Muscle layer of colon (tissue), 2 donors: Measurements from ENCODE around the gene ANKRD40.

Source experiments
- H3K27ac ChIP-seq: one replicate; pipeline ENCODE4 v1.7.0; 2013; ENCODE audit warnings: low read depth, mild to moderate bottlenecking, low read length, moderate library complexity
- H3K27me3 ChIP-seq, 2 donors: one replicate each; pipeline ENCODE4 v1.7.0; 2013; ENCODE audit warnings: low read length in 2 of 2, mild to moderate bottlenecking in 2 of 2; ENCODE audit not compliant: insufficient read depth in 2 of 2, control insufficient read depth in 1 of 2
- H3K36me3 ChIP-seq: one replicate; pipeline ENCODE4 v1.7.0; 2013; ENCODE audit warnings: mild to moderate bottlenecking, low read length; ENCODE audit not compliant: insufficient read depth
- H3K4me1 ChIP-seq: one replicate; pipeline ENCODE4 v1.7.0; 2013; ENCODE audit warnings: mild to moderate bottlenecking, low read length; ENCODE audit not compliant: insufficient read depth
- H3K4me3 ChIP-seq, 2 donors: one replicate each; pipeline ENCODE4 v1.7.0; 2013; ENCODE audit warnings: low read length in 2 of 2, low read depth in 1 of 2, mild to moderate bottlenecking in 1 of 2, moderate library complexity in 1 of 2
- H3K9ac ChIP-seq: one replicate; pipeline ENCODE4 v1.7.0; 2013; ENCODE audit warnings: low read length
- H3K9me3 ChIP-seq: one replicate; pipeline ENCODE4 v1.7.0; 2013; ENCODE audit warnings: mild to moderate bottlenecking, low read length
- donor health status: abdominal sarcoma.
- donor health status: Adenocarcinoma of cecum.

ANKRD40 gene

DNA sequence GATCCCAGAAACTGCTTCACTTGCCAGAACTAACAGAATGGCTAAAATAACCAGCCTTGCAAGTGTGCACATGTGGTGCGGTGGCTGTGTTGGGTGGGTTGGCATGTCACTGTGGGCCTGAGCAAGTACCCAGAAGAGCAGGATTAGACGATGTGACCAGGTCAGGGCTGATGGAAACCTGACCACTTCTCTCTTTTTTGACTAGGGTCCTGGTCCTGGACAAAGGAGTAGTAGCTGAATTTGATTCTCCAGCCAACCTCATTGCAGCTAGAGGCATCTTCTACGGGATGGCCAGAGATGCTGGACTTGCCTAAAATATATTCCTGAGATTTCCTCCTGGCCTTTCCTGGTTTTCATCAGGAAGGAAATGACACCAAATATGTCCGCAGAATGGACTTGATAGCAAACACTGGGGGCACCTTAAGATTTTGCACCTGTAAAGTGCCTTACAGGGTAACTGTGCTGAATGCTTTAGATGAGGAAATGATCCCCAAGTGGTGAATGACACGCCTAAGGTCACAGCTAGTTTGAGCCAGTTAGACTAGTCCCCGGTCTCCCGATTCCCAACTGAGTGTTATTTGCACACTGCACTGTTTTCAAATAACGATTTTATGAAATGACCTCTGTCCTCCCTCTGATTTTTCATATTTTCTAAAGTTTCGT is 16.7 kb downstream of the ANKRD40 start:
- H3K9ac ChIP-seq: no peak overlapping the region
- H3K4me3 ChIP-seq: no peak overlapping the region
- H3K4me1 ChIP-seq: peaks cover 55% of the 10 kb centered on the region
- H3K27me3 ChIP-seq: no peaks in the 10 kb centered on the region
- H3K36me3 ChIP-seq: peaks cover 36% of the 10 kb centered on the region
- H3K9me3 ChIP-seq: no peaks in the 10 kb centered on the region
- H3K27ac ChIP-seq: no peak overlapping the region

DNA sequence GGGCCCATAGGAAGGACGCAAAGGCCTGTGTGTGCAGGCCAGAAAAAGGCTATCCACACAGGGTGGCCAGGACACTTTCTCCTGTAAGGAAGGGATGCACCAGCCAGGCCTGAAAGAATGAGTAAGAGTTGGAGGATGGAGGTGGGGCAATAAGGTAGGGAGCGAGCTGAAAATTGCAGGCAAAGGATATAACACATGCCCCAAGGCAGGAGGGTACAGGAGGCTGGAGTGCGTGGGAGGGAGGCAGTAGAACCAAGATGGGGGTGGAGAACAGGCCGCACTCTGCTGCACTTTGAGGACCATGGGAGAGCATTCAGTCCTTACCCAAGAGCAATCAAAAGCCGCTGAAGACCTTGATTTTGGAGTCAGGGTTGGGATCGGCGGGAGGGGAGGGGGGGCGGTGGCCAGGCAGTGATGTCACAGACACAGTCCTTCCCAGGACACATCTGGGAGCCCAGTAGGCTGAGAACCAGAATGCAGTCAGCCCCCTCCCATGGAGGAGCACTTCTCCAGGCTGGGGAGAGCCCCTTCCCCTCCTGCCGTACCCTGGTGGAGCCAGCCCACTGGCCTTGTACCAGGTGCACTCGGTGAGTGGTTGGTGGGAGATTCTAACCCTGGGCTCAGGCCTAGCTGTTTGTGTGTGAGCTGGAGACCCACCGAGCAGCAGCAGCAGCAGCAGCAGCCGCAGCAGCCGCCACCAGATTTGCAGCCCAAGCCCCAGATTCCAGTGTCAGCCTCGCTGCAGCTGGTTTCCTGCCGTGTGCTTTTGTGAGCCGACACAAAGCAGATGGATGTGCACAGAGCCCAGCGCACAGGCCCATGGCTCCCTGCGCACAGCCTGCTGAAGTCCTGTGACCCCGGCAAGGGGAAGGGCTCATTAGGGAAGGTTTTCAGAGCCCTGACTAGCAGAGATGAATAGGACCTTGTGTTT is 17.5 kb downstream of the ANKRD40 start:
- Histone ChIP-seq H3K36me3 (peaks cover 28% of the 10 kb centered on the region), H3K4me1 (peaks cover 55% of the 10 kb centered on the region), H3K27ac (no peak overlapping the region), H3K9me3 (no peaks in the 10 kb centered on the region), H3K4me3 (no peak overlapping the region), H3K27me3 (no peaks in the 10 kb centered on the region), H3K9ac (no peak overlapping the region)

DNA sequence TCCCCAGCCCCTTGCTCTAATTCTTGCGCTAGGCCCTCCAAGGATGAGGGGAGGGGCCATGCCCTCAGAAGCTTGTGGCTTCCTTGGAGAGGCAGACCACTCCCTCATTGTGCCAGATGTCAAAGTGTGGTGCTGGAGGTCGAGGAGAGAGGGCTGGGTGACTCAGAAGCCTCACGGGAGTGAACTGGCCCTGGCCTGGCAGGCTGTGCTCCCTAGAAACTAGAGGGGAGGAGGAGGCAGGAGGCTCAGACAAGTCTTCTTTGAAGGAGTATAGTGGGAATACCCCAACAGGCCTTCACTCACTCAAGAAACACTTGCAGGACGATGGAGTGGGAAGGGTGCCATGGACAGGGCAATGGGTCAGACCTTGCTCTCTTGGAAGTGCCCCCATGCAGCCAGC is 18.5 kb downstream of the ANKRD40 start:
- no peaks in the 10 kb centered on the region for H3K27me3 ChIP-seq
- H3K4me1 ChIP-seq: peaks cover 47% of the 10 kb centered on the region
- no peak overlapping the region for H3K9ac ChIP-seq
- H3K36me3 ChIP-seq: peaks cover 21% of the 10 kb centered on the region
- no peak overlapping the region for H3K4me3 ChIP-seq
- no peak overlapping the region for H3K27ac ChIP-seq
- no peaks in the 10 kb centered on the region for H3K9me3 ChIP-seq

DNA sequence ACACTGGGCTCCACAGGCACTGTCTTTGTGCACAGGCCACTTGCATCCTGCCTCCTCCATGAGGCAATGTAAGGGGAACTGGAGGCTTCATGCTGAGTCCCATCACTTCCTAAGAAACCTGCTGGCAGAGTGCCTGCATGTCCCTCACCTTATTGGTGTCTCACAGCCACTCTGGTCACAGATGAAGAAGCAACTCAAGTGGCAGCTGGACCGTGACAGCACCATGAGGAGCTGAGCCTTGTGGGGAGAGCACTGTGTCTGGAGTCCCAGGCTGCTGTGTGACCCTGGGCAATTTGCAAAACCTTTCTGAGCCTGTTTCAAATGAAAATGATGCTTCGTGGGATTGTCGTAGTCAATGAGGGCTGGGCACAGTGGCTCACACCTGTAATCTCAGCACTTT is 19.5 kb downstream of the ANKRD40 start:
- no peak overlapping the region for H3K9ac ChIP-seq
- no peak overlapping the region for H3K27ac ChIP-seq
- peaks cover 39% of the 10 kb centered on the region for H3K4me1 ChIP-seq

DNA sequence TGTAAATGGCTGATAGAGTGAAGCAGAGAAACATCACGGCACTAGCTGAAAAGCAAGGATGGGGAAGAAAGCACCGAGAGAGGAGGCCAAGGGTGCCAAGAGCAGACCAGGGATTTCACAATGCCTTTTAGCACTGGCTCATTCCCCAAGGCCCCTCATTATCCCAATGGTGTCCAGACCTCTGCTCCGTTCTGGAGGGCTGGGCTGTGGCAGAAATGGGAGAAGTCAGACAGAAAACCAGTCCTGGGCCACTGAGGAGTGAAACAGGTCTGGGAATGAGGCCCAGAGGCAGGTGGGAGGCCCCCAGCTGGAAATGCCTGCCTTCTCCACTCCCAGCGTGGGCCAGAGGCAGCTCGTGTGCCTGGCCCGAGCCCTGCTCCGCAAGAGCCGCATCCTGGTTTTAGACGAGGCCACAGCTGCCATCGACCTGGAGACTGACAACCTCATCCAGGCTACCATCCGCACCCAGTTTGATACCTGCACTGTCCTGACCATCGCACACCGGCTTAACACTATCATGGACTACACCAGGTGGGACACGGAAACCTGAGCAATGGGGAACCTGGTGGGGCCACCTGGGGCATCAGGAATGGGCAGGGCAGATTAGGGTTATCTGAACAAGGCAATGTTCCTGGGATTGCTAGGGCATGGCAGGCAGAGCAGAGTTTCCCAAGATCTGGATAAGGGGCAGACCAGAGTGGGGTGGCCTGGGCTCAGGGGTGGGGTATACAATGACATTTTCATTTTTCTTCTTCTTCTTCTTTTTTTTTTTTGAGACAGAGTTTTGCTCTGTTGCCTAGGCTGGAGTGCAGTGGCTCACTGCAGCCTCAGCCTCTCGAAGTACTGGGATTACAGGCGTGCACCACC is 20.3 kb downstream of the ANKRD40 start:
- Histone ChIP-seq H3K4me3 (no peak overlapping the region), H3K9me3 (no peaks in the 10 kb centered on the region), H3K27me3 (no peaks in the 10 kb centered on the region), H3K36me3 (peaks cover 9% of the 10 kb centered on the region), H3K9ac (no peak overlapping the region), H3K27ac (peak overlapping the region; percentile 35), H3K4me1 (peaks cover 31% of the 10 kb centered on the region)

More for the DNA sequence above, 19.5 kb downstream of the ANKRD40 start:
- Histone ChIP-seq H3K4me3 (no peak overlapping the region), H3K9me3 (no peaks in the 10 kb centered on the region), H3K27me3 (no peaks in the 10 kb centered on the region), H3K36me3 (peaks cover 12% of the 10 kb centered on the region)

DNA sequence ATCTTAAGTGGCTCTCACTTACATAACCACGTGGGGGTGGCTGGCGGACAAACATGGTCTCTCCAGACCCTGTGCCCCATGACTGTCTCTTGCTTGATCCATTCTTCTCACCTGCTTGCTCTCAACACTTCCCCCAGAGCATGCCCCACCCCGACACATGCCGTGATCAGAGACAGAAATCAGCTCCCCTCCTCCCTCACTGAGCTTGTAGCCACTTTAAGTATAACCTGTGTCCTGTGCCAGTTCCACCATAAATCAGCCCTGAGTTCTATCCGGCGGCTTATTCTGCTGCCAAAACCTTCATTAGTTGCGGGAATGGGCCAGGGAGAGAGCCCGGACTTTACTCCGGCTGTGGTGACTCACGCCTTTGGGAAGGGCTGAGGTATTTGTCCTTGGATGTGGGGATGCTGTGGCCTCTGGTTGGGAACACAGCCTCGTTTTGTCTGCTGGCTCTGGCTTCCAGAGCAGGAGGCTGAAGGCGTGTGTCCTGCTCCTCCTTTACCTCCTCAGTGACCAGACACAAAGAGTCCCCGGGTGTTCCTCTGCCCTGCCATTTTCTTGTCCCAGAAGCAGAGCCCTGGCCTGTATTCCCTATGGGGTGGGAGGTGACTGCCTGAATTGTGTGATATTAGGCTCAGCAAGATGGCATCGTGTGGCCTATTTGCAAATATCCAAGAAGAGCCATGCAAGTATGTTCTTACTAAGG is 21.1 kb downstream of the ANKRD40 start:
- no peaks in the 10 kb centered on the region for H3K27me3 ChIP-seq
- no peak overlapping the region for H3K4me3 ChIP-seq
- H3K36me3 ChIP-seq: peaks cover 5% of the 10 kb centered on the region
- H3K9ac ChIP-seq: no peak overlapping the region
- no peaks in the 10 kb centered on the region for H3K9me3 ChIP-seq
- H3K4me1 ChIP-seq: peaks cover 24% of the 10 kb centered on the region
- peak overlapping the region; percentile 35 for H3K27ac ChIP-seq

DNA sequence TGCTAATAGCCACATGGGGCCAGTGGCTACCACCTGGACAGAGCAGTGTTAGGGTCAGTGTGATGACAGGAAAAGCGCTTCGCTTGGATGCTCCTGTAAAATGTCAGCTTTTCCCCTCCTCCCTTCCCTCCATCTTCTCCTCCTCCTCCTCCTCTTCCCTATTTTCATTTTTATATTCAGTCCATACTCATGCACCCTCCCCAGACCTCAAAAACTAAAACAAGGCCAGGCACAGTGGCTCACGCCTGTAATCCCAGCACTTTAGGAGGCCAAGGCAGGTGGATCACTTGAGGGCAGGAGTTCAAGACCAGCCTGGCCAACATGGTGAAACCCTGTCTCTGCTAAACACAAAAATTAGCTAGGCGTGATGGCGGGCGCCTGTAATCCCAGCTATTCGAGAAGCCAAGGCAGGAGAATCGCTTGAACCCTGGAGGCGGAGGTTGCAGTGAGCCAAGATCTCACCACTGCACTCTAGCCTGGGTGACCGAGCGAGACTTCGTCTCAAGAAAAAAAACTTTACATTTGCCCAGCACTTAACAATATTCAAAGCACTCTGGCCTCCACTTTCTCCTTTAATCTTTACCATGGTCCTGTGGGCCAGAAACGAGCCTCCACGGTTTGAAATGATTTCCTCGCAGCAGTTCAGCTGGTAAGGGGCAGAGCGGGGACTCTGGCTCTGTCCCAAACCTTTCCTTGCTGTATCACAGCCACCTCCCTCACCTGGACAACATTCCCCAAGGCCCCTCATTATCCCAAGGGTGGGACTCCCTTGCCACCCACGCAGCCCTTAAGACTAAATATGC is 21.8 kb downstream of the ANKRD40 start:
- H3K9ac ChIP-seq: no peak overlapping the region
- no peak overlapping the region for H3K4me3 ChIP-seq

DNA sequence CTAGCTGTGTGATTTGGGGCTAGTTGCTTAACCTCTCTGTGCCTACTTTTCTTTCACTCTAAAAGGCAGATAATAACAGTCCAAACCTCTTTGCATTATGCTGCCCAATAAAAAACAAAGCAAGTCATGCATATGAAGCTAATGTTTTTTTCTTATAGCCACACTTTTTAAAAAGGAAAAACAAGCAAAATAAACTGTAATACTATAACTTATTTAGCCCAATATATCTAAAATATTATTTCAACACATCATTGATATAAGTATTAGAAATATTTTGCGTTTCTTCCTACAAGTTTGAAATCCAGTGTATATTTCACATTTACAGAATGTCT is 22.4 kb downstream of the ANKRD40 start:
- Histone ChIP-seq H3K9ac (no peak overlapping the region), H3K27ac (no peak overlapping the region), H3K36me3 (no peaks in the 10 kb centered on the region), H3K9me3 (no peaks in the 10 kb centered on the region), H3K4me1 (peaks cover 20% of the 10 kb centered on the region), H3K27me3 (no peaks in the 10 kb centered on the region), H3K4me3 (no peak overlapping the region)

More for the DNA sequence above, 21.8 kb downstream of the ANKRD40 start:
- Histone ChIP-seq H3K27ac (no peak overlapping the region), H3K27me3 (no peaks in the 10 kb centered on the region), H3K36me3 (no peaks in the 10 kb centered on the region), H3K9me3 (no peaks in the 10 kb centered on the region), H3K4me1 (peaks cover 23% of the 10 kb centered on the region)

DNA sequence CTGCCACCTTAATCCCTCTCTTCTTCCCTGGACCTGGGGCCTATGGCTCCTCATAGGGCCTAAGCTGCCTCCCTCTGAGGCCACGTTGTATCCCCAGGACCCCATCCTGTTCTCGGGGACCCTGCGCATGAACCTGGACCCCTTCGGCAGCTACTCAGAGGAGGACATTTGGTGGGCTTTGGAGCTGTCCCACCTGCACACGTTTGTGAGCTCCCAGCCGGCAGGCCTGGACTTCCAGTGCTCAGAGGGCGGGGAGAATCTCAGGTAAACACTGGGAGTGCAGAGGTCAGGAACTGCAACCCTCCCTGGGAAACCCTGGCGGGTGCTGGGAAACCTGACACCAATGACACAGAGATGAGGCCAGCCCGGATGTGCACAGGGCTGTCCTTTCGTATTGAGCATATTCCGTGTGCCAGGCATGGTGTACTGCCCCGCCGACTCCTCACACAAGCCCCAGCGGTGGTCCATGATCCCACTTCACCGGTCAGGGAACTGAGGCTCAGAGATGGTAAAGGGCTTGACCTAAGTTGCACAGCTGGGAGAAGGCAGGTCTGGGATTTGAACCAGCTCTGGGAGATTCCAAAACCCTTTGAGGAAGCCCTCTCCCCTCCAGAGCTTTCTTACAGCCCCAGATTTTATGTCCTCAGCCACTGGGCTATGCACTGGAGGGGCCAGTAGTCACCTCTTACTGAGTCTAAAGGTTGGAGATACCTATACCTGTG is 22.9 kb downstream of the ANKRD40 start:
- no peaks in the 10 kb centered on the region for H3K9me3 ChIP-seq
- no peak overlapping the region for H3K27ac ChIP-seq
- no peaks in the 10 kb centered on the region for H3K27me3 ChIP-seq
- H3K9ac ChIP-seq: no peak overlapping the region
- H3K4me1 ChIP-seq: peaks cover 20% of the 10 kb centered on the region
- no peaks in the 10 kb centered on the region for H3K36me3 ChIP-seq
- H3K4me3 ChIP-seq: no peak overlapping the region

DNA sequence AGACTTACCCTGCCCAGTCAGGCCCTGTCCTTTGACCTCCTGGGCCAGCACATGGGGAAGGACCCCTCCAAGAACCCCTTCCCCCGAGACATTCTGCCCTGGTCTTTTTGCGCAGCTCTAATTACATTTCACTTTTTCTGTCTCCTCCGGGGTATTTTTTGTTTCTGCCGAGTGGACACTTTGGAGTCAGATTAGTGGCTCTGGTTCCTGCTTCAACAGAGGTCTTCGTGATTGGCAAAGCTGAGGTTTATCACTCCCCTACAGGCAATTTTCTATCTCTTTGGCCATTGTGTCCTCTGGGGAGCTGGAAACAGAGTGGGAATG is 23.5 kb downstream of the ANKRD40 start:
- Histone ChIP-seq H3K36me3 (no peaks in the 10 kb centered on the region), H3K27me3 (no peaks in the 10 kb centered on the region), H3K4me3 (no peak overlapping the region), H3K9me3 (no peaks in the 10 kb centered on the region), H3K4me1 (peaks cover 20% of the 10 kb centered on the region), H3K27ac (no peak overlapping the region), H3K9ac (no peak overlapping the region)
